GM12865 (cell line): Measurements from ENCODE around the gene TXLNB.

ENCODE experiments used
- DNase-seq: peaks from one replicate; pipeline ENCODE4 v3.0.0; 2010; ENCODE audit warnings: low read depth
- H3K4me3 ChIP-seq: 2 replicates; pipeline ENCODE4 v1.5.1; 2011; ENCODE audit warnings: mild to moderate bottlenecking, low read depth, low read length, control low read depth
- TF ChIP-seq, protein P1 (sequence below): IDR thresholded peaks from 2 replicates; pipeline ENCODE4 v1.5.1; 2011; ENCODE audit warnings: low read length, control low read depth, low read depth, inconsistent platforms; ENCODE audit not compliant: insufficient read depth; ENCODE audit errors: missing control alignments

TXLNB gene

DNA sequence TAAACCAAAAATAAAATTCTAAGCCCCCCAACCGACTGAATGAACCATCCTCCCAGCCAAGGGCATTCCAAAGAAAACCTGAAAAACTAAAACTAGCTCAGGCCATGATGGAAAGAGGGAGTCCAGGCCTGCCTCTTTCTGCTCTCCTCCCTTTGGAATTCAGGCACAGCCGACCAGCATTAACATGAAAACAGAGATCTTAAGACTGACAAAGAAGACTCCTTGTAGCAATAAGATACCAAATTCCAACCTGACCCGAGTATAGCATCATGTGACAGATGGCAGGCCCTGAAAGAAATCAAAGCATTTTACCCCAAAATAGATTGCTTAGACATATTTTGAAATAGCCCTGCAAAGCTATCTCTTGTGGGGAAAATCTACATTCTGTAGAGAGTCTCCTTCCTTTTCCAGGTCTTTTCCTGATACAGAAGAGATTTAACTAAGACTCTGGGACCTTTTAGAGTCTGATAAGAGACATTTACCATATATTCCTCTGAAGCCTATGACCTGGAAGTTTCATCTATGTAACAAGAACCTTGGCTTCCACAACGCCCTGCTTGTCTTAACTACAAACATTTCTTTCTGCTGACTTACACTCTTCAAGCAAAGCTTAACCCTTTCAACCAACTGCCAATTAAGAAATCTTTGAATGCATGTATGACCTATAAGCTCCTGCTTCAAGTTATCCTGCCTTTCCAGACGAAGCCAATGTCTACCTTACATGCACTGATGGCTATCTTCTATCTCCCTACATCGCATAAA, 22.2 kb upstream of the TXLNB start:
- no peak overlapping the region for H3K4me3 ChIP-seq
- DNase-seq, result no peak
- TF ChIP-seq, protein P1, sequence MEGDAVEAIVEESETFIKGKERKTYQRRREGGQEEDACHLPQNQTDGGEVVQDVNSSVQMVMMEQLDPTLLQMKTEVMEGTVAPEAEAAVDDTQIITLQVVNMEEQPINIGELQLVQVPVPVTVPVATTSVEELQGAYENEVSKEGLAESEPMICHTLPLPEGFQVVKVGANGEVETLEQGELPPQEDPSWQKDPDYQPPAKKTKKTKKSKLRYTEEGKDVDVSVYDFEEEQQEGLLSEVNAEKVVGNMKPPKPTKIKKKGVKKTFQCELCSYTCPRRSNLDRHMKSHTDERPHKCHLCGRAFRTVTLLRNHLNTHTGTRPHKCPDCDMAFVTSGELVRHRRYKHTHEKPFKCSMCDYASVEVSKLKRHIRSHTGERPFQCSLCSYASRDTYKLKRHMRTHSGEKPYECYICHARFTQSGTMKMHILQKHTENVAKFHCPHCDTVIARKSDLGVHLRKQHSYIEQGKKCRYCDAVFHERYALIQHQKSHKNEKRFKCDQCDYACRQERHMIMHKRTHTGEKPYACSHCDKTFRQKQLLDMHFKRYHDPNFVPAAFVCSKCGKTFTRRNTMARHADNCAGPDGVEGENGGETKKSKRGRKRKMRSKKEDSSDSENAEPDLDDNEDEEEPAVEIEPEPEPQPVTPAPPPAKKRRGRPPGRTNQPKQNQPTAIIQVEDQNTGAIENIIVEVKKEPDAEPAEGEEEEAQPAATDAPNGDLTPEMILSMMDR, result no peak

DNA sequence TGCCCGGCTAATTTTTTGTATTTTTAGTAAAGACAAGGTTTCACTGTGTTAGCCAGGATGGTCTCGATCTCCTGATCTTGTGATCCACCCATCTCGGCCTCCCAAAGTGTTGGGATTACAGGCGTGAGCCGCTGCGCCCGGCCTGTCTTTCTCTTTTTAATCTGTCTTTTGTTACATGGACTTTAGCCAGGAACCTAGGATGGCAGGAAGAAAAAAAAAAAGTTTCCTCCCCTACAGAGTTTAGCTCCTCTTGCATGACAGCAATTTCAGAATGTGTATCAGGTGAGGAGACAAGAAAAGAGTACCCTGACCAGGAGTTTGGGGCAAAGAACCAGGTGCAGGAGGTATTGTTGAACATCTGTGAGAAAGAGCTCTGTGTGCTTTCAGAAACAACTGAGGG, 21.4 kb upstream of the TXLNB start:
- TF ChIP-seq, protein P1, result no peak
- no peak overlapping the region for H3K4me3 ChIP-seq
- DNase-seq, result no peak

DNA sequence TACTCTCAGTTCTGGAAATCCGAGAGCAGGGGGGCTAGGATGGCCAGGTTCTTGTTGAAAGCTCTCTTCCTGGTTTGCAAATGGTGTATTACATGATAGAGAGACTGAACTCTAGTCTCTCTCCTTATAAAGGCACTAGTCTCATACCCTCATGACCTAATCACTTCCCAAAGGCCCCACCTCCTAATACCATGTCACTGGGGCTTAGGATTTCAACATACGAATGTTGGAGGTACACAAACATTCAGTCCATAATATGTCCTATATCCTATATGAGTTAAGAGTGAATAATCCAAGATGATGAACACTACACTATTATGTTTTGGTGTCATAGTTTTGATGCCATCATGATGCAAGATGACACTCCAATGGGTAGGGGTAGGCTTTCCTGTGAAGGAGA, 20.0 kb upstream of the TXLNB start:
- TF ChIP-seq, protein P1, result no peak
- DNase-seq, result no peak
- no peak overlapping the region for H3K4me3 ChIP-seq

DNA sequence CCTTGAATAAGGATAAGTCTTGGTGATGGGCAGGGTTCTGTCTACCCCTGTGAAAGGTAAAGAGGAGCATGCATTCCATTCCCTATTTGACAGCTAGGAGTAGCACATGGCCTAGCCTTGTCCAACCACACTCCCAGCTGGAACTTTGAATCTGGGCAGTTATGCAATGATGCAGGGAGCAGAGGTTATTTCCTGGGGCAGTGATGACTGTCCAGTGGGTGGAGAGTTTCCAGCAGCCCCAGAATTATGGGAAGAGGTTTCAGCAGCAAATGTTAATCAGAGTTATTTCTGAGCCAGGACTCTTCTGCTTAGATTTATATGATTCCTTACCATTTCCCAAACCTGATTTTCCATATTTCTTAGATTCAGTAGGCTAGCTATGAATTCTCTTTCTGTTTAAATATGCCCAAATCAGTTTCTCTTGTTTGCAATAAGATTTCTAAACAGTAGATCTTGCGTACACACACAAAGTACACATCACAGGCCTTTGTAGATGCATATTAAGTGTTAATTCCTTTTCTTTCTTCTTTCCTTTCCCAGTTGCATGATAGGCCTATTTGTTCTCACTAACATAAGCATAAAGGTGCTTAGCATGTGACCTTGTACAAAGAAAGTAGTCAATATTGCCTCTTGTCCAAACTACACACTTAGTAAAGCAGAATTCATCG, 17.3 kb upstream of the TXLNB start:
- no peak overlapping the region for H3K4me3 ChIP-seq
- DNase-seq, result no peak
- TF ChIP-seq, protein P1, result no peak

DNA sequence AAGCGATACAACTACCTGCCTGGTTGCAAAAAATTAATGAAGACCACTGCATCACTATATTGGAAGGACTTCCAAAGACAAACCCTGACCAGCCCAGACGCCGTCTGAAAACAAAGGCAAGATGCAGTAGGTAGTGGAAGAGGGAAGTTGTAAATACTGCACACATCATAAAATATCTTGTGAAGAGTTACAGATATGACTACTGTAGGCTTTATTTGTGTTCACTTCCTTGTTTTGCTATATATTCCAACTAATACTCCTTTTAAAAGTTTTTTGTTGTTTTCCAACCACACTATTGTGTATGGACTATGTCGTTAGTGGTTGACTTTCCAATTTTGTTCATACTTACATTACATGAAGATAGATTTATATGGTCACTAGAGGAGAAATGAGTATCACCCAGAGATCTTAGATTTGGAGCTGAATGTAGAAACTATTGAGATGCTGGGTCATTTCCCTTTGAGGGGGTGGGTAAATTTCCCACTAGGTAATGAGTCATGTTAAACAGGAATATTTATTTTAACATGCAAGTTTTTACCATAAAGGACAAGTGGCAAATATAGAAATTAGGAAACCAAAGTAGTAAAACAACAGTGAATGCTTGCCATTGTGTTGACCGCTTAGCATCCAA, 16.6 kb upstream of the TXLNB start:
- DNase-seq, result no peak
- TF ChIP-seq, protein P1, result no peak
- no peak overlapping the region for H3K4me3 ChIP-seq

DNA sequence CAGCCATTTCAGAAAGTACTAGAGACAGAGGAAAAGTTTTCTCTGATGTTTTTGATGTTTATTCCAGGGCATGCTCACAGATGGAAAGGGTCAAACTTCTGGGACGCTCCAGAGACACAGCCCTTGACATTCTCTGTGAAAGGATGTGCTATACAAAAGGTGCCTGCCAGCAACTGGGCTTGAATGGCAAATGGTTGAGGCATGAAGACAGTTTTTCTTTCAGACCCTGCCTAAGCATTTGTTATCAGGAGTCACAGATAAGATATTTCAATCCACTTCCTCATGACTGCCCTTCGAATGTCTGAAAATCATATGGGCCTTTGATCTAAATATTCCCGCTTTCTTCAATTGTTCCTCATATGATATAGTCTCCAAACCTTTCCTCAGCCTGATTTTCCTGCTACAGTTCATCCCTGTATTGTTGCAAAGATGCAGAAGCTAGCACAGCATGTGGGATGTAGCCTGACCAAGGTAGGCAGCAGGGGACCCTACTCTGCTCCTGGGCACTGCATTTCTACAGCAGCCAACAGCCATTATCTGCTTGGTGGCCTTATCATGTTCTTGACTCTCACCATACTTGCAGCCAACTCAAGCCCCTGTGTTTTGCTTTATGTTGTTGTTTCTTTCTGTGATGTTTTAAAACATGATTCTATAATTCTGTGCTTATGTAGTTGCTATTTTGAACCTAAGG, 14.6 kb upstream of the TXLNB start:
- H3K4me3 ChIP-seq, result no peak overlapping the region
- TF ChIP-seq, protein P1, result no peak
- no peak for DNase-seq
